ENCODE results near the gene MPIG6B.

The MPIG6B gene

DNA sequence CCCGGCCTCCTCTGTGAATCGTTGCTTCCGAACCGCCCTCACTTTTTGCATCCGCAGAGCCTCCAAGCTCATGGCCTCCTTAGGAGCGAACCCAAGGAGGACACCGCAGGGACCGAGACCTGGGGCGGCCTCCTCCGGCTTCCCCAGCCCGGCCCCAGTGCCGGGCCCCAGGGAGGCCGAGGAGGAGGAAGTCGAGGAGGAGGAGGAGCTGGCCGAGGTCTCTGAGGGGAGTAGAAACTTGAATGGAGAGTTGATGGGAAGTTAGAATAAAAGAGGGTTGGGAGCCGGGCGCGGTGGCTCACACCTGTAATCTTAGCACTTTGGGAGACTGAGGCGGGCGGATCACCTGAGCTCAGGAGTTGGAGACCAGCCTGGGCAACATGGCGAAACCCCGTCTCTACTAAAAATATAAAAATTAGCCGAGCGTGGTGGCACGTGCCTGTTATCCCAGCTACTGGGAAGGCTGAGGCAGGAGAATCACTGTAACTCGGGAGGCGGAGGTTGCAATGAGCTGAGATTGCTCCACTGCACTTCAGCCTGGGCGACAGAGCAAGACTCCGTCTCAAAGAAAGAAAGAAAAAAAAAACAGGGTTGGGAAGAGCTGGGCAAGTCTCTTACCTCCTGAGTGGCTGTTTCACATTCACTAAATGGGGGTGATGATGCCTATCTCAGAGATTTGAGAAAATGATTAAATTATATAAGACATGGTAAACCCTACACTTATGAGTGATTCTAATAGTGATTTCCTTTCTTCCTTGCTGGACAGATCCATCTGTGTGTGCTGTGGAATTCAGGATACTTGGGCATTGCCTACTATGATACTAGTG is 17.4 kb downstream of the MPIG6B start:
- POLR2A ChIA-PET: interaction anchor here (0.8 to 2.4 kb wide), 5 partner anchors 12 to 90 kb away, joined by 3 to 15 read pairs (median 4); partner anchors contain the start of gene HSPA1B
- no peak for DNase-seq (ENCODE audit: low read depth, low spot score)
- peak overlapping the region; percentile 95 for H3K4me3 ChIP-seq (ENCODE audit: low read depth, low read length)
- CTCF ChIA-PET: interaction anchor here (0.7 to 4.7 kb wide), 9 partner anchors 9 to 307 kb away, joined by 3 to 24 read pairs (median 3); partner anchors contain the start of genes DDAH2, LSM2 and VARS1
- TF ChIP-seq, protein P1, sequence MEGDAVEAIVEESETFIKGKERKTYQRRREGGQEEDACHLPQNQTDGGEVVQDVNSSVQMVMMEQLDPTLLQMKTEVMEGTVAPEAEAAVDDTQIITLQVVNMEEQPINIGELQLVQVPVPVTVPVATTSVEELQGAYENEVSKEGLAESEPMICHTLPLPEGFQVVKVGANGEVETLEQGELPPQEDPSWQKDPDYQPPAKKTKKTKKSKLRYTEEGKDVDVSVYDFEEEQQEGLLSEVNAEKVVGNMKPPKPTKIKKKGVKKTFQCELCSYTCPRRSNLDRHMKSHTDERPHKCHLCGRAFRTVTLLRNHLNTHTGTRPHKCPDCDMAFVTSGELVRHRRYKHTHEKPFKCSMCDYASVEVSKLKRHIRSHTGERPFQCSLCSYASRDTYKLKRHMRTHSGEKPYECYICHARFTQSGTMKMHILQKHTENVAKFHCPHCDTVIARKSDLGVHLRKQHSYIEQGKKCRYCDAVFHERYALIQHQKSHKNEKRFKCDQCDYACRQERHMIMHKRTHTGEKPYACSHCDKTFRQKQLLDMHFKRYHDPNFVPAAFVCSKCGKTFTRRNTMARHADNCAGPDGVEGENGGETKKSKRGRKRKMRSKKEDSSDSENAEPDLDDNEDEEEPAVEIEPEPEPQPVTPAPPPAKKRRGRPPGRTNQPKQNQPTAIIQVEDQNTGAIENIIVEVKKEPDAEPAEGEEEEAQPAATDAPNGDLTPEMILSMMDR (IDR thresholded peaks at IDR 0.05; ENCODE audit: insufficient read depth, low read length, missing control alignments): no peak

DNA sequence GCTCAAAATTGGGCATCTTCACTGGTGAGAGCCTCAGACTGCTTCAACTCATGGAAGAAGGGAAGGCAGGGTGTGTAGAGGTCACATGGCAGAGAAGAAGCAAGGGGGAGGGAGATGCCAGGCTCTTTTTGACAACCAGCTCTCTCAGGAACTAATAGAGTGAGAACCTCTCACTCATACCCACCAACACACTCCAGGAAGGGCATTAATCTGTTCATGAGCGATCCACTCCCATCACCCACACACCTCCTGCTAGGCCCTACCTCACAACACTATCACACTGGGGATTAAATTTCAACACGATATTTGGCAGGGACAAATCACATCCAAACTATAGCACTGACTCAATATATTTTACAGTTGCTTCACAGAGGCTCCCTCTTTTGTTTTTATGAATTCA is 18.6 kb downstream of the MPIG6B start:
- ChIA-PET POLR2A (no interaction called here), CTCF (interaction anchor here (0.7 to 3.5 kb wide), 3 partner anchors 26 to 122 kb away, joined by 3 to 14 read pairs (median 3); no protein-coding TSS in a partner anchor)
- TF ChIP-seq, protein P1 (IDR thresholded peaks at IDR 0.05; ENCODE audit: insufficient read depth, low read length, missing control alignments): no peak
- no peak for DNase-seq (ENCODE audit: low read depth, low spot score)
- H3K4me3 ChIP-seq (ENCODE audit: low read depth, low read length): no peak overlapping the region

DNA sequence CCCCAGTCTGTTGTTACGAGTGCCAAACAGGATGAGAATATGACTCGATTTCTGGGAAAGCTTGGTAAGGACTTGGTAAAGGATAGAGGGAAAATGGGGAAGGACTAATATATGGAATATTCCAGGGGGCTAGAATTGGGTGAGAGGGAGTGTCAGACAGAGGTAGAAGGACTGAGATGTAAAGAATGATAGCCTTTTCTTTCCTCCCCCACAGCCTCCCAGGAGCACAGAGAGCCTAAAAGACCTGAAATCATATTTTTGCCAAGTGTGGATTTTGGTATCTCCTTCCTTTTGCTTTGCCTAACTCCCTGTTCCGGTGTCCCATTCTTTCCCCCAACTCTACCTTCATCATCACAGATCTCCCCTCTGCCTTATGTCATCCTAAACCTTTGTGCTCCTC is 19.7 kb downstream of the MPIG6B start:
- TF ChIP-seq, protein P1 (IDR thresholded peaks at IDR 0.05; ENCODE audit: insufficient read depth, low read length, missing control alignments): no peak
- CTCF ChIA-PET: interaction anchor here (3.5 kb wide), 1 partner anchor 27 kb away, joined by 14 read pairs; no protein-coding TSS in a partner anchor
- H3K4me3 ChIP-seq (ENCODE audit: low read depth, low read length): no peak overlapping the region
- DNase-seq (ENCODE audit: low read depth, low spot score): no peak
- POLR2A ChIA-PET: no interaction called here

DNA sequence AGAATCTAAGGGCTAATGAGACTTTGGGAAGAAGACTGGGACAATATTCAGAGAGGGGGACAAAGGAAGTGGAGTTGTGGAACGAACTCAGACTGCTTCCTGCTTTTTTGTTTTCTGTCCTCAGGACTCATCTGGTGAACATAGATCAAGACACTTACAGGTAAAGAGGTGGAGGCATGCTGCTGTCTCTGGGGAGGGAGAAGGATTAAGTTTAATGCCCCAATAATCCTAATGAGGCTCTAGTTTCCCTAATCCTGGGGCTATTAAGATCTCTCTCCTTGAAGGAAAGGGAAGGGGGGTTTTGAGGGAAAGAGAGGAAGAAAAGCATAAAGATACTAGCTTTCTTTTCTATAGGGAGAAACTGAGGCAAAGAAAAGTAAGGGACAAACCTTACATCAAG is 21.2 kb downstream of the MPIG6B start:
- H3K4me3 ChIP-seq (ENCODE audit: low read depth, low read length): no peak overlapping the region
- DNase-seq (ENCODE audit: low read depth, low spot score): no peak
- TF ChIP-seq, protein P1 (IDR thresholded peaks at IDR 0.05; ENCODE audit: insufficient read depth, low read length, missing control alignments): no peak
- CTCF ChIA-PET: interaction anchor here (1.4 kb wide), 1 partner anchor 86 kb away, joined by 3 read pairs; no protein-coding TSS in a partner anchor
- POLR2A ChIA-PET: no interaction called here

DNA sequence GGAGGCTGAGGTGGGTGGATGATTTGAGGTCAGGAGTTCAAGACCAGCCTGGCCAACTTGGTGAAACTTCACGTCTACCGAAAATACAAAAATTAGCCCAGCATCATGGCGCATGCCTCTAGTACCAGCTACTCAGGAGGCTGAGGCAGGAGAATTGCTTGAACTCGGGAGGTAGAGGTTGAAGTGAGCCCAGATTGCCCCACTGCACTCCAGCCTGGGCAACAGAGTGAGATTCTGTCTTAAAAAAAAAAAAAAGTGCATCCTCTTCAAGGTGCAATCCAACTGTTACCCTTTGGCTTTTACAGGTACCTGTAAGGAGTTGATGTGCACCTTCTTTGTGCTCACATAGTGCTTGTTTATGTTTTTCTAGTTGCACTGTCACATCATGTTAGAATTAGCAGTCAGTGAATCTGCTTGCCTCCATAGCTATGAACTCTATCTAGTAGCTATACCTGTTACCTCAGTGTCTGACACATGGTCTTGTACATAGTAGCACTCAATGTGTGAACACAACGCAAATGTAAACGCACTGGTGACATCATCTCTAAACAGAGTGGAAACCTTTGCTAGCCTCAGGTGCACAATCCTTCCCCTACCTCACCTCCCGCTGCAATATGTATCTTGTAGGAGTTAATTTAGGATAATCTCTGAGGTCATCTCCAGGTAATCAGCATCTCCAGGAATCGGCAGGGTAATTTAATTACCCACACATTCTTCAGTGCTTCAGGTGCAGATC is 26.3 kb downstream of the MPIG6B start:
- ChIA-PET CTCF (interaction anchor here (0.8 to 4.1 kb wide), 4 partner anchors 10 to 42 kb away, joined by 3 to 21 read pairs (median 4); partner anchors contain the start of gene MSH5), POLR2A (no interaction called here)
- H3K4me3 ChIP-seq (ENCODE audit: low read depth, low read length): no peak overlapping the region
- TF ChIP-seq, protein P1 (IDR thresholded peaks at IDR 0.05; ENCODE audit: insufficient read depth, low read length, missing control alignments): no peak
- DNase-seq (ENCODE audit: low read depth, low spot score): no peak

Measured in AG04449 (cell line).